AG08395 (cell line): ENCODE results near the gene FRYL.
"Not testable (repeated sequence)": the region's sequence is repeated elsewhere in the genome, so short reads cannot be mapped to it uniquely, and the experiment has no call there.

Experiments
- DNase-seq: peaks from one replicate; pipeline ENCODE4 v3.0.0; 2012; ENCODE audit warnings: mixed read lengths, low spot score

FRYL gene

DNA sequence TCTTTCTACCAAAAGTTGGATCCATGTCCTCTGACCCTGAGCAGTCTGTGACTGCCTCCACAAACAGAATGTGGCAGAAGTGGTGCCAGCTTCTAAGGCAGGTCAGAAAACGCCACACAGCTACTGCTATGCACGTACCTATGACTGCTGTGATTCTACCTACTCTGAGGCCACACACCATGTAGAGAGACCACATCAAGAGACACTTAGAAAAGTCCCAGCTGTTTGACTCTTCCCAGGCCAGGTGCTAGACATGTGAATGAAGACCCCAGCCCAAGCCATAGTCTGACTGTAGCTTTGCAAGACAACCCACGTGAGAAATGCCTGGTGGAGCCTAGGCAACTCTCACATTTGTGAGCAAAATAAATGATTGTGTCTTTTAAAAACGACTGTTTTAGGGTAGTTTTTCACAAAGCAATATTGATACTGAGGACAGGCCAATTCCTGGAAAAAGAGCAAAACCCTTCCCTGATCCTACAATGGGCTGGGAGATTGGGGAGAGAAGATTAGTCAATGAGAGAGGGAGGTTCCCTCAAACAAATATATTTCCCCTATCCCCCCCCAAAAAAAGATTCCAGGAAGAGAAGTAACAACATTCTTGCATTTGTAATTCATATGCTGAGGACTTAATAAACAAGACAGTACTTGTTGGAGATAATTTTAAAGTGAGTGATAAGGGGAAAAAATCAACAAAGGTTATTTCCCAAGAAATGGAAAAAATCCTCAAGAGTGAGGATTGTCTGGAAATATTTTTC lies 33.3 kb downstream of the FRYL start:
- DNase-seq: no peak

DNA sequence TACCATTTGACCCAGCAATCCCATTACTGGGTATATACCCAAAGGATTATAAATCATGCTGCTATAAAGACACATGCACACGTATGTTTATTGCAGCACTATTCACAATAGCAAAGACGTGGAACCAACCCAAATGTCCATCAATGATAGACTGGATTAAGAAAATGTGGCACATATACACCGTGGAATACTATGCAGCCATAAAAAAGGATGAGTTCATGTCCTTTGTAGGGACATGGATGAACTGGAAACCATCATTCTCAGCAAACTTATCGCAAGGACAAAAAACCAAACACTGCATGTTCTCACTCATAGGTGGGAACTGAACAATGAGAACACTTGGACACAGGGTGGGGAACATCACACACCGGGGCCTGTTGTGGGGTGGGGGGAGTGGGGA lies 34.9 kb downstream of the FRYL start:
- not testable (repeated sequence) for DNase-seq

DNA sequence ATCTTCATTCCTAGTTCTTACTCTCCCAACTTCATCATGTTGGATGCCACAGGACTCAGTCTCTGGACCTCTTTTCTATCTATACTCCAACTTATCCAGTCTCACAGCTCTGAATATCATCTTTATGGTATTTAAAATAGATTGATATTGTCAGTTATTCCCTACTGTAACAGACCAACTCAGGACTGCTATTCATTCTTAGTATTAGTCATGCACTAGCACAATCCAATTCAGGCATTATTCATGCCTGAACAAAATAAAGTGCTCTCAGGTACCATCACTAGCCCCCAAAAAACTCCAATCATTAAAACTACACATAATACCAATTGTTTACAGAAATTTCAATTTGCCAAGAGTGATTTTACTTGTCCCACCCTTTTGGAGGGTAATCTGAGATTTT lies 37.7 kb downstream of the FRYL start:
- peak; percentile 11 for DNase-seq

DNA sequence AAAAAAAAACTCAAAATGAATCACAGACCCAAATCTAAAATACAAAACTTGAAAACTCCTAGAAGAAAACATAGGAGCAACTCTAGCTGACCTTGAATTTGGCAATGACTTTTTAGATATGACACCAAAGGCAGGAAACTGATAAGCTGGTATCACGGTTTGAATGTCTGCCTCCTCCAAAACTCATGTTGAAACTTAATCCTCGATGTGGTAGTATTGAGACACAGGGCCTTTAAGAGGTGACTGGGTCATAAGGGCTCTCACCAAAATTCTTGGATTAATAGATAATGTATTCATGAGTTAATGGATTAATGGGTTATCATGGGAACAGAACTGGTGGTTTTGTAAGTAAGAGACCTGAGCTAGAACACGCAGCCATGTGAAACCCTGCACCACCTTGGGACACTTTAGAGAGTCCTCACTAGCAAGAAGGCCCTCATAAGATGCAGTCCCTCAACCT lies 40.5 kb downstream of the FRYL start:
- no peak for DNase-seq

DNA sequence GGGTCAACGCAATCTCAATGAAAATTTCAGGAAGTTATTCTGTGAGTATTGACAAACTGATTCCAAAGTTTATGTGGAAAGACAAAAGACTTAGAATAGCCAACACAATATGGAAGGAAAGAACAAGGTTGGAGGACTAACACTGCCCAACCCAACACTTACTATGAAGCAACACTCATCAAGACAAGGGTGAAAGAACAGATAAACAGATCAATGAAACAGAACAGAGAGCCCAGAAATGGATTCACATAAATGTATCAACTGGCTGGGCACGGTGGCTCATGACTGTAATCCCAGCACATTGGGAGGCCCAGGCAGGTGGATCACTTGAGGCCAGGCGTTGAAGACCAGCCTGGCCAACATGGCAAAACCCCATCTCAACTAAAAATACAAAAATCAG lies 41.2 kb downstream of the FRYL start:
- DNase-seq: no peak

DNA sequence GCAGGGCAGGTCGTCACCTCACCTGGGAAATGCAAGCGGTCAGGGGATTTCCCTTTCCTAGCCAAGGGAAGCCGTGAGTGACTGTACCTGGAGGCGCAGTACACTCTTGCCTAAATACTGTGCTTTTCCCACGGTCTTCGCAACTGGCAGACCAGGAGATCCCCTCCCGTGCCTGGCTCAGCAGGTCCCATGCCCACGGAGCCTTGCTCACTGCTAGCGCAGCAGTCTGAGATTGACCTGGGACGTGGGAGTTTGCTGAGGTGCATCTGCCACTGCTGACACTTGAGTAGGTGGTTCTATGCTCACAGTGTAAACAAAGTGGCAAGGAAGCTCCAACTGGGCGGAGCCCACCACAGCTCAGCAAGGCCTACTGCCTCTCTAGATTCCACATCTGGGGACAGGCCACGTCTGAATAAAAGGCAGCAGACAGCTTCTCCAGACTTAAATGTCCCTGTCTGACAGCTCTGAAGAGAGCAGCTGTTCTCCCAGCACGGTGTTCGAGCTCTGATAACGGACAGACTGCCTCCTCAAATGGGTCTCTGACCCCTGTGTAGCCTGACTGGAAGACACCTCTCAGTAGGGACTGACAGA lies 51.1 kb downstream of the FRYL start:
- not testable (repeated sequence) for DNase-seq

DNA sequence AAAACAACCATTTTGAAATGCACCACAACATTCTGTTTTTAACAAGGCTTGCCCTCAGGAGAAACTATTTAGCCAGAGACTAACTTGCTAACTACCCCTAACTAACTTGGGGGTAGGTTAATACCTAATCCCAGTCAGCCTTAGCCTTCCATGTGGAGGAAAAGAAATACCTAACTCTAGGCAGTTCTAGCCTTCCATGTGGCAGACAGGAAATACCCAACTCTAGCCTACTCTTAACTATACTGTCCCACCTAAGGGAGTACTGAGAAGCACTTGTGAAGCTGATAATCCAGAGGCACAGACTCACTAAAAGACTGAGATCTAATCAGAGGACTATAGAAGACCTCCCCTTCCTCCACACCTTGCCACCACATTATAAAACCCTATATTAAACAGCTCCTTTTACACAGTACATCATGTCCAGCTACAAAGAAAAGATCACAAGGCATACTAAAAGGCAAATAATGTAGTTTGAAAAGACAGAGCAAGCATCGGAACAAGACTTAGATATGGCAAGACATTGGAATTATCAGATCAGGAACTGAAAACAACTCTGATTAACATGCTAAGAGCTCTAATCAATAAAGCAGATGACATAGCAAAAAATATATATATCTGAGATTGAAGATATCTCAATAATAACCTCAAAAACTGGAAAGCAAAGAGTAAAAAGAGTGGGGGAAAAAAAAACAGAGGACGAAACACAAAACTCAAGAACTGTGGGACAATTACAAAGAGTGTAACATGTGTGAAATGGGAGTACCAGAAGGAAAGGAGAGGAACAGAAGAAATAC lies 52.2 kb downstream of the FRYL start:
- DNase-seq: no peak

DNA sequence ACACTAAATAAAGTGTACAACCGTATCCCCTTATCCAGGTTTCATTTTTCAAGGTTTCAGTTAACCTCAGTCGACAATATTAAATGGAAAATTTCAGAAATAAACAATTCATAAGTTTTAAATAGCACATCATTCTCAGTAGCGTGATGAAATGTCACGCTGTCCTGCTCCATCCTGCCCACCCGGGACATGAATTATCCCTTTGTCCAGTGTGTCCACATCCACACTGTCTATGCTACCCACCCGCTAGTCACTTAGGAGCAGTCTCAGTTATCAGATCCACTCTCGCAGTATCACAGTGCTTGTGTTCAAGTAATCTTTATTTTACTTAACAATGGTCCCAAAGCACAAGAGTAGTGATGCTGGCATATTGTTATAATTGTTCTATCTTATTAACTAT lies 54.7 kb downstream of the FRYL start:
- no peak for DNase-seq

DNA sequence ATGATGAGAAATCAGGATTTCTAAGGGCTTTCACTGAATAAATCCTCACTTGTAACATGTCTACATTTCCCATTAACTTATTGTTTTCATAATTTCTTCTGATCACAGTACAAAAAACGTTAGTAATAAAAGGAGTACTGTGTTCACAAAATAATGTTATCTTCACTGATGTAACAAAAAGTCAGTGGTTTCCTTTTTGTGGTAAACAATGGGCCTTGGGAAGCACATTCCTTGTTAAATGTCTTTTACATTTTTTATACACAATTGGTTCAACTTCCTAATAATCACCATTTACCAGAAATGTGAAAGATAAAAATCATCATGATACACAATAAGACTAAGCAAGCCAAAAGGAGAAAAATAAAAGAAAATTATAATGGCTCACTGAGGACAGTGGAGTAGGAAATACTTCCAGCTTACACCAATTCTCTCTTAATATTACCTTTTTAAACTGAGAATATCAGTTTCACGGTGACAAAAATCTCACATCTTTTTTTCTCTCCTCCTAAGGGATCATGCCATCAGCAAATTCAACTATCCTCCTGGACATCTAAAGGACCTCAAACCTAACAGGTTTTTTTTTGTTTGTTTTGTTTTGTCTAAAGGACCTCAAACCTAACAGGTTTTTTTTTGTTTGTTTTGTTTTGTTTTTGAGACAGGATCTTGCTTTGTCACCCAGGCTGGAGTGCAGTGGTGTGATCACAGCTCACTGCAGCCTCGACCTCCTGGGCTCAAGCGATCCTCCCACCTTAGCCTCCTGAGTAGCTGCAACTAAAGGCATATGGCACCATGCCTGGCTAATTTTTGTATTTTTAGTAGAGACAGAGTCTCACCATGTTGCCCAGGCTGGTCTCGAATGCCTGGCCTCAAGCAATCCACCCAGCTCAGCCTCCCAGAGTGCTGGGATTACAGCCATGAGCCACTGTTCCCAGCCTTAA lies 57.3 kb downstream of the FRYL start:
- no peak for DNase-seq

DNA sequence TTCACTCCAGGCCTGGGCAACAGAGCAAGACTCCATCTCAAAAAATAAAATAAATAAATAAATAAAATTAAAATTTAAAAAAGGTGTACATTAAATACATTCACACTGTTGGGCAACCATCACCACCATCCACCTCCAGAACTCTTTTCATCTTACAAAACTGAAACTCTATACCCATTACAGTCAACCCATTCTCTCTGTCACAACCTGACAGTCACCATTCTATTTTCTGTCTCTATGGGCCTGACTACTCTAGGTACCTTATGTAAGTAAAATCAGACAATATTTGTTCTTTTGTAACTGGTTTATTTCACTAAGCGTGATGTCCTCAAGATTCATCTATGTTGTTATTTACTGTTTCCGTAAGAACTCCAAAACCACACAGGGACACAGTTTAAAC lies 59.6 kb downstream of the FRYL start:
- DNase-seq: no peak

DNA sequence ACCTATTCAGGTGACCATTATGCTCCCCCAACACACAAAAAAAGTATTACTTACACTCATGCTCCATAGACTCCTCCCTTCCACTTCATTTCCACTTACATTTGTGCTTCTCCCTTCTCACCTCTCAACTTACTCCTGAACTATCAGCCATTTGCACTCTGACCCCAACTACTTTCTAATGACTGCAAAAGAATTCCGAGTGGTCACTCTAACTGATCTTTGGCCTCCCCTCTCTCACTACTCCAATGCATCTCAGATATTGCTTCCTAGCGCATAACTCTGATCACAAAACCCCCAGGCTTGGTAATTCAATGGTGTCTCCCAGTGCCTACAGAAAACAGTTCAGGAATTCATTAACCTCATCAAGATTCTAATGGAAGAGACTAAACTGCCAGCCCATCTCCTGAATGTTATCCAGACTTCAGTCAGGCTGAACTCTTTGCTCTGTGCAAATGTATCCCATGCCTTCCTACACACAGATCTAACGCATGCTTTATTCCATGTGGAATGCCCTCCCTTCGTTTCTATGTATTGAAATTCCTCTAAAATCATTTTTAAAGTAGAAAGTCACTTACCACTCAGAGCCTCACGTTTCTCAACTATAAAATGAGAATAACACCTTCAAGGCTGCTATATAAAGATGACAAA lies 61.1 kb downstream of the FRYL start:
- no peak for DNase-seq

DNA sequence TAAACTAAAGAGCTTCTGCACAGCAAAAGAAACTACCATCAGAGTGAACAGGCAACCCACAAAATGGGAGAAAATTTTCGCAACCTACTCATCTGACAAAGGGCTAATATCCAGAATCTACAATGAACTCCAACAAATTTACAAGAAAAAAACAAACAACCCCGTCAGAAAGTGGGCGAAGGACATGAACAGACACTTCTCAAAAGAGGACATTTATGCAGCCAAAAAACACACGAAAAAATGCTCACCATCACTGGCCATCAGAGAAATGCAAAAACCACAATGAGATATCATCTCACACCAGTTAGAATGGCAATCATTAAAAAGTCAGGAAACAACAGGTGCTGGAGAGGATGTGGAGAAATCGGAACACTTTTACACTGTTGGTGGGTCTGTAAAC lies 63.8 kb downstream of the FRYL start:
- not testable (repeated sequence) for DNase-seq

DNA sequence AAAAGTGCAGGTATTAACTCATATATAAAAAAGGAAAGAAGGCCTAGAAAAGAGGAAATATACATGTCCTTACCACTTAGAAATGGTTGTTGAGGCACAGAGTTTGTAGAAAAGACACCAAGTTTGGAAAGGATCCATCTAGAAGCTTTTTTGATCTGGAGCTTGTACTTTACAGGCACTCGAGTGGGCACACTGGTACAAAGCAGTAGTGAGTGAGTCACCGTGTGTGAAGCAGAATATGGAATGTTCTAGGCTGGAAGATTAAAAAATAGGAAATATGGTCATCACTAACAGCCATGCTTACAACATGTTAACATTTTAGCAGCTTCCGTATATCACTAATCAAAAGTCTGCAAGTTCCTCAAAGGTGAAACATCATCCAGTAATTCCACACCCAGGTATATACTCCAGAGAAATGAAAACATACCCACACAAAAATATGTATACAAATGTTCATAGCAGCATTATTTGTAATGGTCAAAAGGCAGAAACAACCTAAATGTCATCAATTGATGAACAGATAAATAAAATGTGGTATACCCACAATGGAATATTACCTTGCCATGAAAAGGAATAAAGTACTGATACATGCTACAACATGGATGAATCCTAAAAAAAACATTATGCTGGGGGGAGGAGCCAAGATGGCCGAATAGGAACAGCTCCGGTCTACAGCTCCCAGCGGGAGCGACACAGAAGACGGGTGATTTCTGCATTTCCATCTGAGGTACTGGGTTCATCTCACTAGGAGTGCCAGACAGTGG lies 69.5 kb downstream of the FRYL start:
- DNase-seq: no peak

DNA sequence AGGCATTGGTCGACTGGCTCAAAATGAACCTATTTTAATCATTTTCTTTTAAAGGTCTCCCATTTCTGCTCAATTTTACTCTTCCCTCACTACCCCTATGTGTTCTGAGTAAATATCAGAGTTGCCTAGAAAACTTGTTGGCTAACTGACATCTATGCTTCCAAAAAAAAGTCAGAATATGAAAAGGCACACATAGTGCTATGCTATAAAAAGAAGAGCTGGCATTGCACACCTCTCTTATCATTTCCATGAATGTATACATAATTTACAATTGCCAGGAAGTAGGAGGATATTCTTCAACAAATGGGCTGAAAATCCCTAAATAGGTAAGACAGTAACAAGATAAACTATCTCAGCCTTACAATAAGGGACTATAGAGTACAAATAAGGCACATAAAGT lies 70.2 kb downstream of the FRYL start:
- no peak for DNase-seq

DNA sequence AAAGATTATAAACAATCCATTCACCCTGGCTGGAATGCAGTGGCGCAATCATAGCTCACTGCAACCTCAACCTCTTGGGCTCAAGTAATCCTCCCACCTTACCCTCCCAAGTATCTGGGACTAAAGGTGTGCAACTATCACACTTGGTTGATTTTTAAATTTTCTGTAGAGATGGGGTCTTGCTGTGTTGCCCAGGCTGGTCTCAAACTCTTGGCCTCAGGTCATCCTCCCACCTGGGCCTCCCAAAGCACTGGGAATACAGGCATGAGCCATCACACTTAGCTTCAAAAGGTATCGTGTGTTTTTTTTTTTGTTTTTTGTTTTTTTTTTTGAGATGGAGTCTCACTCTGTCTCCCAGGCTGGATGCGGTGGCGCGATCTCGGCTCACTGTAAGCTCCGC lies 71.5 kb downstream of the FRYL start:
- no peak for DNase-seq

DNA sequence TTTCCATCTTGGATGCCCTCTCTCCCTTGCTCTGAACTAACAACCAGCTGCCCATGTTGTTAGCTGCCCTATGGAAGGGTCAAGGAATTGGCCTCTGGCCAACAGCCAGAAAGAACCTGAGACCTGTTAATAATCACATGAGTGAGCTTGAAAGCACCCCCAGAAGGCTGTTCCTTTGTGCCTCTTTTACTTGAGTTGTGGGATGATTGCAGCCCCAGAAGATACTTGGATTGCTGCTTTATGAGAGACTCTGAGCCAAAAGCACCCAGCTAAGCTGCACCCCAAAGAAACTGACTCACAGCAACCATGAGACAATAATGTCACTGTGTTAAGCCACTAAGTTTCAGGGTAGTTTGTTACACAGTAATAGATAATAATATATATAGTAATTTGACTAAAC lies 73.3 kb downstream of the FRYL start:
- DNase-seq: no peak

DNA sequence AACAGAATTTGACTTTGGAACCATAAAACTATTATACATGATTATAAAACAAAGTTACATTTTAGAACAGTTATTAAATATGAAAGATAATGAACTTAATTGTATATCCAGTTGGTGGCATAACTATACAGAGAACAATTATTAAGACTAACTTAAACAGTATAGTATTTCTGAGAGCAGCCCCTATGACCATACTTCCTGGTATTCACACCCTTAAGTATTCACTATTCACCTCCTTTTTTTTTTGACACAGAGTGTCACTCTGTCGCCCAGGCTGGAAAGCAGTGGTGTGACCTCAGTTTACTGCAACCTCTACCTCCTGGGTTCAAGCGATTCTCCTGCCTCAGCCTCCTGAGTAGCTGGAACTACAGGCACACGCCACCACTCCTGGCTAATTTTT lies 74.5 kb downstream of the FRYL start:
- no peak for DNase-seq

DNA sequence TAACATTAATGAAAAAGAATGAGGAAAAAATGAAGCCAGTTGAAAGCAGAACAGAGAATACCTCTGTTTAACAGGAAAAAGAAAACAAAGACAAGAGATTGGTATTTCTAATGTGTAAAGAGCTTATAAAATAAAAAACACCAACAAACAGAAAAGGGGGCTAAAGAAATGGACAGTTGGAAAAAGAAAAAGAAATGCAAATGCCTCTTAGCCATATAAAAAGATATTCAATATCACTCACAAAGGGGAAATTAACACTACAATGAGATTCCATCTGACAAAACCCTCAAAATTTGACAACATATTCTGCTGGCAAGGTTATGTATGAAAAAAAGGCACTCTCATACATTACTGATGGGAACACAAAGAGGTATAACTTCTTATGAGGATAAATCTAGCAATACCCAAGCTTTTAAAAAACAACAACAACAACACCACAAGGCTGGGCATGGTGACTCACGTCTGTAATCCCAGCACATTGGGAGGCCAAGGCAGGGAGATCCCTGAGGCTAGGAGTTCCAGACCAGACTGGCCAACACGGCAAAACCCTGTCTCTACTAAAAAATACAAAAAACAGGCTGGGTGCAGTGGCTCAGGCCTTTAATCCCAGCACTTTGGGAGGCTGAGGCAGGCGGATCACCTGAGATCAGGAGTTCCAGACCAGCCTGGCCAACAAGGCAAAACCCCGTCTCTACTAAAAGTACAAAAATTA lies 75.8 kb downstream of the FRYL start:
- DNase-seq: no peak

DNA sequence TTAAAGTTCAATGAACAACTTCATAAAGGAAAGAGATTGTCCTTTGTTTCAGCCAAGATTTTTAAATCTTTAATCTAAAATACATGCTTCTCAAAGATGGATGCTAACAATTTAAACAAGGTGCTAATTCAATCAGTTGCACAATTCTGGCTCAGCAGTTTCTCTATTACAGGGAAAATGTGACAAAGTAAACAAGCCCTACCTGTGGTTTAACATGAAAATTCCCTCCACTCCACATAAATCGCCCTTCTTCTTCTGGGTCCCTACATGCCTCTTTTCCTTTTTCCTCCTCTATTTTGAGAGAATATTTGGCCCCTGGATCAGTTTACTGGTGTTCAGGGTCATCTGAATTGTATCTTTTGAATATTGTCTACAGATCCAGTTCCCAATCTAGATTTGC lies 80.6 kb downstream of the FRYL start:
- DNase-seq: no peak
